ENCODE data around the gene PRKCI.

DNA sequence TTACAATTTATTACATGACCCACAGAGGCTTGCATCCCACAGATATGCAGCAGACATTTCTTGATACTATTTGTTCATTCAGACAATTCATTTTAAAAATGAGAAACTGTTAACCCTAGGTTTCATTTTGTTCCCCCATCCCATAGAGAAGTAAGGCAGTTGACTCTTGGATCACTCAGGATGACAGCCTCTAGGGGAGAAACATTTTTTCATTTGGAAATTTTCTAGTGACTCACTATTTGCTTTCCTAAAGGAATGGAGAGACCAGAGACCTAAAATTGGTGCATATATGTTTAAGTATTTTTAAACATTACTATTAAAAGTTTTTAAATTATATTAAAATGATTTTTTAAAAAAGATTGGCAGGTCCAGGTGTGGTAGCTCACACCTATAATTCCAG lies 21.2 kb upstream of the PRKCI start:
- TF ChIP-seq CTCF (IDR thresholded peaks at IDR 0.05), result no peak
- no peak for TF ChIP-seq POLR2A (IDR thresholded peaks at IDR 0.05)

All from lower leg skin (tissue), 3 donors.